ENCODE data around the gene ELAPOR2. TPM values are rescaled to one million over a fixed set of nuclear protein-coding genes. Genes with fewer than 3 reads are reported as not detected.
A peak's percentile ranks its signal among the peaks of the same experiment; 100 is the strongest.

Gene ELAPOR2
- total and polyA plus RNA-seq, 9 of the 15 experiments (the other 6 are each of a cell fraction or from before 2014, with no cell fraction given): 9.2 to 72.0 (median 35.0) TPM

GRCh38 chr7:87028636-87029035, 30.8 kb downstream of the ELAPOR2 start (continued):
- TF ChIP-seq CREB3L1 (IDR thresholded peaks at IDR 0.05; ENCODE audit: borderline replicate concordance, low read depth) (peak; percentile 77), ZNF407 (IDR thresholded peaks at IDR 0.05; ENCODE audit: low read depth) (no peak), NR2C1 (IDR thresholded peaks at IDR 0.05) (peak; percentile 18; the same call in 1 of the 2 replicates), NR2C1 (tag; IDR thresholded peaks at IDR 0.05) (no peak; the same call in 1 of the 2 replicates), POLR2AphosphoS5 (IDR thresholded peaks at IDR 0.05; ENCODE audit: control insufficient read depth, insufficient read depth, low read depth, low read length) (no peak), MEIS2 (IDR thresholded peaks at IDR 0.05; ENCODE audit: partially characterized antibody) (peak; percentile 79), RAD21 (CRISPR knock-in tag; conservative IDR thresholded peaks at IDR 0.05 in 1 of 2, IDR thresholded peaks at IDR 0.05 in 1 of 2) (peak in 1 of 2 experiments; percentile 50; a peak in 2 of 4 replicates), DIDO1 (tag; IDR thresholded peaks at IDR 0.05; ENCODE audit: low read depth) (no peak), RAD51 (IDR thresholded peaks at IDR 0.05; ENCODE audit: borderline replicate concordance, low read depth) (peak; percentile 88), ZBTB1 (CRISPR knock-in tag; IDR thresholded peaks at IDR 0.05; ENCODE audit: borderline replicate concordance, low read depth) (no peak), KAT8 (IDR thresholded peaks at IDR 0.05; ENCODE audit: low read depth) (no peak), NFATC3 (IDR thresholded peaks at IDR 0.05) (no peak), RUNX1 (IDR thresholded peaks at IDR 0.05; ENCODE audit: low read depth) (no peak), WHSC1 (IDR thresholded peaks at IDR 0.05; ENCODE audit: low read length) (no peak), FOXK2 (conservative IDR thresholded peaks at IDR 0.05 in 1 of 2, IDR thresholded peaks at IDR 0.05 in 1 of 2; ENCODE audit: low read depth in 2 of 2) (no peak), KLF16 (IDR thresholded peaks at IDR 0.05) (no peak), ARID2 (IDR thresholded peaks at IDR 0.05) (no peak), PYGO2 (tag; IDR thresholded peaks at IDR 0.05) (no peak), PRMT5 (CRISPR knock-in tag; IDR thresholded peaks at IDR 0.05) (no peak), FOXJ3 (CRISPR knock-in tag; IDR thresholded peaks at IDR 0.05) (no peak)

Data from K562 (cell line).